Activated effector memory CD4-positive, alpha-beta T cell treated with anti-CD3 and anti-CD28 coated beads, Interleukin-2, amount 50 U/mL, for 16 hours (primary cell): ENCODE data around the gene EFS.

Experiments used
- DNase-seq: peaks from one replicate; pipeline ENCODE4 v3.0.0-alpha.2; 2020

The EFS gene

GRCh38 chr14:23324993-23325392 is 40.0 kb downstream of the EFS start:
- DNase-seq = no peak

GRCh38 chr14:23324455-23324846 is 40.5 kb downstream of the EFS start:
- no peak for DNase-seq

GRCh38 chr14:23323838-23324454 is 41.0 kb downstream of the EFS start:
- DNase-seq = no peak

- no peak for DNase-seq
These were observed 42.1 kb downstream of the EFS start for GRCh38 chr14:23322568-23323517.

GRCh38 chr14:23321572-23322547 is 43.1 kb downstream of the EFS start:
- DNase-seq = peak; percentile 85

GRCh38 chr14:23320584-23321571 is 44.1 kb downstream of the EFS start, which contains the start of gene PABPN1:
PABPN1 (plus strand) TSS chr14:23321457; CDS start chr14:23321470, 13 bp downstream.
- DNase-seq = peak; percentile 98

- DNase-seq = no peak
These were observed 45.0 kb downstream of the EFS start for GRCh38 chr14:23319746-23320583.

- DNase-seq = no peak
These were observed 48.7 kb downstream of the EFS start for GRCh38 chr14:23316300-23316699.

- no peak for DNase-seq
These were observed 54.4 kb downstream of the EFS start for GRCh38 chr14:23310546-23310945.

- DNase-seq = no peak
These were observed 56.1 kb downstream of the EFS start for GRCh38 chr14:23308721-23309445.

GRCh38 chr14:23307687-23308644 is 57.0 kb downstream of the EFS start:
- DNase-seq = no peak

GRCh38 chr14:23307146-23307530 is 57.8 kb downstream of the EFS start:
- no peak for DNase-seq

- no peak for DNase-seq
These were observed 58.4 kb downstream of the EFS start, which contains the start of gene BCL2L2 for GRCh38 chr14:23306412-23307145. BCL2L2 (plus strand) TSS chr14:23306833; CDS start chr14:23307768, 935 bp downstream.
